ENCODE results near the gene KDELR3. TPM values are rescaled to one million over a fixed set of nuclear protein-coding genes. Genes with fewer than 3 reads are reported as not detected.

The KDELR3 gene
- total RNA-seq, 2 experiments from 2014 or later, result 0.38 to 0.55 TPM

DNA sequence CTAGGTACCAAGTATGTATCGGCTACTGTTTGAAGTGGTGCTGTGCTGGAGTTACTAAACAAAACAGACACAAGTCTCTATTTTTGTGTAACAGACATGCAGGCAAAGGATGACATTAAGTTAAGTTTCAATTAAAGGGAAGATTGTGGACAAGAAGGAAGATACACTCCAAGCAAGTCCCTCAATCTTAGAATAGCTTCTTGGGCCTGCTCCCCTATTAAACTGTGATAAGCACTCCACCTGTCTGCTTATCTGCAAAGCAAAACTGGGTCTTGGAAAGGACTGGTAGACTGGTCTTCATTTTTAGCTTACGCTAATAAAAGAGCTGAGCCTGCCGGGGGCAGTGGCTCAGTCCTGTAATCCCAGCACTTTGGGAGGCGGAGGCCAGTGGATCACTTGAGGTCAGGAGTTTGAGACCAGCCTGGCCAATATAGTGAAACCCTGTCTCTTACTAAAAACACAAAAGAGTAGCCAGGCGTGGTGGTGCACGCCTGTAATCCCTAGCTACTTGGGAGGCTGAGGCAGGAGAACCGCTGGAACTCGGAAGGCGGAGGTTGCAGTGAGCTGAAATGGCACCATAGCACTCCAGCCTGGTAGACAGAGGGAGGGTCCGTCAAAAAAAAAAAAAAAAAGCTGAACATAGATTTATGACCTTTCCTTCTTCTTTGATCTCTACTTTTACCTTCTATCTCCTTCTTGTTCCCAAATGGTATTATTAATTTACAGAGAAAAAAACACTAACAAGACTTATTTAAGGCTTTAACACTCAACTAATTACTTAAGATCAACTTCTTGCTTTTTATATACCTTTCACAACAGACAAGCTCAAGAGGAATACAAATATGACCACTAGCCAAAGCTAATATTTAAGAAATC lies 34.1 kb downstream of the KDELR3 start:
- ChIA-PET POLR2A (interaction anchor here (0.5 to 1.6 kb wide), 4 partner anchors 12 to 437 kb away, joined by 3 to 8 read pairs (median 4); no protein-coding TSS in a partner anchor), CTCF (interaction anchor here (0.5 to 0.7 kb wide), 3 partner anchors 20 to 197 kb away, joined by 3 to 6 read pairs (median 4); no protein-coding TSS in a partner anchor)

DNA sequence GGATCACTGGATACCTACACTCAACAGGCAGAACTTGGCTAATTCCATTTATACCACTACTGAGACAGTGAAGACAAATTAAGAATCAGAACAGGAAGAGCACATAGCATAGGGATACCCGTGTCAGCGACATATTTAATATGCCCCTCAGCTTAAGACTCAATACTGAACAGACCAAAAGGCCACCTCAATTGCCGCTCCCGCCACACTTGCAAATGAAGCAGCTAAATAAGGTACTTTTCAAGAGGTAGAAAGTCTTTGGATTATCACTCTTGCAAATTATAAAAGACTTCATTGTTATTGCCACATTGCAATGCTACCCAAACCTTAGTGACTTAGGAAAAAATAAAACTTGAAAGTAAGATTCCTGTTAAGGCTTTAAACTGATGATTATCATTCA lies 35.1 kb downstream of the KDELR3 start:
- CTCF ChIA-PET, result interaction anchor here (0.7 kb wide), 1 partner anchor 196 kb away, joined by 4 read pairs; no protein-coding TSS in a partner anchor
- POLR2A ChIA-PET, result interaction anchor here (1.6 kb wide), 1 partner anchor 22 kb away, joined by 8 read pairs; no protein-coding TSS in a partner anchor

DNA sequence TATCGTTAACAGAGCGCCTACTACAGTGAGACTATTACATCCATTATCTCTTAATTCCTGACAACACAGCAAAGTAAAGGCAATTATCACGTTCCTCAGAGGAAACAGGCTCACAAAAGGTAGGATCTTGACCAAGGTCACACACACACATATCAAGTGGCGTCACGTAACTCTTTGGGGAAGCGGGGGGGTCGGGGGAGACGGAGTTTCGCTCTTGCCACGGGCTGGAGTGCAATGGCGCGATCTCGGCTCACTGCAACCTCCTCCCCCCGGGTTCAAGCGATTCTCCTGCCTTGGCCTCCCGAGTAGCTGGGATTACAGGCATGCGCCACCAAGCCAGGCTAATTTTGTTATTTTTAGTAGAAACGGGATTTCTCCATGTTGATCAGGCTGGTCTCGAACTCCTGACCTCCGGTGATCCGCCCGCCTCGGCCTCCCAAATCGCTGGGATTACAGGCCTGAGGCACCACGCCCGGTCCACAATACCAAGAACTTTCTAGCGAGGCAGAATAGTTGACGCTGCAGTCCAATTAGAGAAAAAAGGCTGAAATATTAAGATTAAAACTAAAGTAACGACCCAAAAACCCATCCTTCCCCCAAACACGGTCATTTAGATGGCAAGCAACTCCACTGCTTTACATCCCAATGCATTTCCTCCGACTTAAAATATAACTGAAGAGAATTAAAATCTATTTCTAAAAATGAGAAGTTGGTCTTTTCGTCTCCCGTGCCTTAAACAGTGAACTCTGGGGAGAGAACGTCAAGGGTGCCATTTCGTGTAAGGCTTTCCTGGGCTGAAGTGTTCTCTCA lies 37.0 kb downstream of the KDELR3 start:
- CTCF ChIA-PET, result no interaction called here
- POLR2A ChIA-PET, result no interaction called here

DNA sequence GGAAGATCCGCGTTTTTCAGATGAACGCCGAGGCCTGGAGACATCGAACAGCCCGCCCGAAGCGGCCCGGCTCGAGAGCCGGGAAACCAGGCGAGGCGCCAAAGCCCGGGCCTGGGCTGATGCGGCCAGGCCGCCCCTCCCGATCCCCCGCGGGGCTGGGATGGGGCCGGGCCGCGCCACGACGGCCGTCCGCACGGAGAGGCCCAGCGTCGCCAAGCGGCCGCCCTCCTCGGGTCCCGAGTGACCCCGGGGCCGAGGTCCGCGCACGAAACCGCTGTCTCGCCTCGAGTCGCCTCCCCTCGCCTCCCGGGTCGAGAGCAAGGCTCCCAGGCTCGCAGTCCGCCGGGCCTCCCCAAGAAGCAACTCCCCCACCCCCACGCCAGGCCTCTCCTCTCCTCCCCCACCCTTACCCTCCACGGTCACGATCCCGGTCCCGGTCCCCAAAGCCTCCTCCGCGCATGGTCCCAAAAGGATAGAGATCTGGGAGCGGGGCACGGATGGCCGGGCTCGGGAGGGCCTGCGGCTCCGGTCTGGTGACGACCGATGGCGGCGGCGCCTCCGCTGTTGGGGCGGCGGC lies 37.7 kb downstream of the KDELR3 start:
- ChIA-PET CTCF (no interaction called here), POLR2A (no interaction called here)

DNA sequence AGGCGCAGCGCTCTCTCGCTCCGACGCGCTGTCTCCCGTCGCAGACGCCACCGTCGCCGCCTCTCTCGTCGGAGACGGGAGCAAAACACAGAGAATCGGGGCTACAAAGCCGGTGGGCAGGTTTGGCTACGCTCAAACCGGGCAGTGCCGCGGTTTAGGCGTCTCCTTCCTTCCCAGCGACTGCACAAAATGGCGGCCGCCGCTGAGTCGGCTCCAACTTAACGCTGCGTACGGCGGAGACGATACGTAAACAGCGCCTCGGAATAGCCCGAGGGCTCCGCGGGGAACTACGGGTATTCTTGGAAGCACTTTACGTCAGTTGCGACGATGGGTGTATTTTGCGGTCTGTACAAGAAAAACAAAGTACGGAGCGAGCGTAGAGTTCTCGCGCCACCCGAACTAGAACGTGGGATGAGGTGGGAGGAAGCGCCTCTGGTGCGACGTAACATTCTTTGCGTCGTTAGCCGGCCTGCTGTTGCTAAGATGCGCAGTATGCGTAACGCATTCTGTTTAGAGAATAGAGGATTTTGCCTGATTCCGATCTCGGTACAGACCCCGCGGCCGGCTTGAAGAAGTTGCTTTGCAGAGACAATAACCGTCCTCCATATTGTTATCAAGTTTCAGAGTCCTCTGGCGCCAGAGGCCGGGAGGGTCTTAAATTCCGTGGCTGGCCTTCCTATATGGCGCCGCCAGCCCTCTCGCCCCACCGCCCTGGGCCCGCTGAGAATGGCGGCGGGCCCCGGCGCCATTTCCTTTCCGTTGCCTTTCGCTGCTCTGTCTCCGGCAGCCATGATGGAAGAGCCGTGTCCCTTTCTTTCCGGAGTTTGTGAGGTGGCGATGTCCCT lies 38.4 kb downstream of the KDELR3 start, which contains the start of gene DDX17:
DDX17 (minus strand) TSS at position 194 of the 845 bp plus-strand sequence.
- POLR2A ChIA-PET, result no interaction called here
- CTCF ChIA-PET, result no interaction called here

DNA sequence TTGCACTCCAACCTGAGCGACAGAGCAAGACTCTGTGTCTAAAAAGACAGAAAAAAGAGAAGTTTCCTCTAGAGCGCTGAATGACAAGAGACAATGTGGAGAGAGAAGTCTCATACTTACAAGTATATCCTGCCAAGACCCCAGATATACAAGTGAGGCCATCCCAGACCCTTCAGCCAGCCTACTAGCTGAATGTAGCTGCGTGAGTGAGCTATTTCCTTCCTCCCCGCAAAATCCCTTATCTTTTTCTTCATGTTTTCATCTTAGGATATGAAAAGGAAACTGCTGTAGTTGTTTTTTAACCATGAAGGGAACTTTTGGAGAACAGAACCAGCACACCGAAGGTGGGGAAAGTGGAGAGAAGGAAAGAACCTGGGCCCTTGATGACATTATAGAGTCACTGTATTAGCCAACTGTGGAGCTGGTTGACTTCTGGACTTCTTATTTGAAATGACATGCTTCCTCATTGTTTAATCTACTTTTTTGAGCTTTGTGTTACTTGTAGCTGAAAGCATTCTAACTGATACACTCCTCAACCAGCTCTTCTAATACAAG lies 42.6 kb downstream of the KDELR3 start:
- ChIA-PET CTCF (no interaction called here), POLR2A (no interaction called here)

DNA sequence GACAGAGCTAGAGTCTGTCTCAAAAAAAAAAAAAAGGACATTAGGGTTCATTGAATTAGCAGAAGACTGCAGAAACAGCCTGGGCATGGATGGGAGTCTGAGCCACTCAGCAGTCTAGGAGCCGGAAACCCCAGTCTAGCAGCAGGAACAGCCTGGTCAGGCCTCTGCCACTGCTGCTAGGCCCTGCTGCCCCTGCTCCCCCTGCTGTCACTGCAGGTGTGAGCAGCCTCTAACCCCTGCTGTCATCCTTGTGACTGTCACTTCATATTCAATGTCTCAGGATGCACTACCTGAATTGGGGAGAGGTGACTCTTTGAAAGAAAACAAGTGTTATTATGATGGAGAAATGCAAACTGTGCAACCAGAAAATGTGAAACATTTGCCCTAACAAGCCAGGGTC lies 45.2 kb downstream of the KDELR3 start:
- CTCF ChIA-PET, result interaction anchor here (0.9 kb wide), 1 partner anchor 59 kb away, joined by 3 read pairs; no protein-coding TSS in a partner anchor
- POLR2A ChIA-PET, result no interaction called here

DNA sequence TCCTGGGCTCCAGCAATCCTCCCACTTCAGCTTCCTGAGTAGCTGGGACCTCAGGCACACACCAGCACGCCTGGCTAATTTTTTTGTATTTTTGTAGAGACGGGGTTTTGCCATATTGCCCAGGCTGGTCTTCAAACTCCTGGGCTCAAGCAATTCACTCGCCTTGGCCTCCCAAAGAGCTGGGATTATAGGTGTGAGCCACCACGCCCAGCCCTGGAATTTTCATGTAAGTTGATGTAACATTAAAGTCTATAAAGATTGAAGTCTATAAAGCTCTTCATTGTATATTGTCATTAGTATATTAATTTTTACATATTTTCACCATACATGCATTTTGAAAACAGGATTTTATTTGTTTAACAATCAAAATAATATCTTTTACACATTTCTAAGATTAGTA lies 50.7 kb downstream of the KDELR3 start:
- POLR2A ChIA-PET, result no interaction called here
- CTCF ChIA-PET, result no interaction called here

DNA sequence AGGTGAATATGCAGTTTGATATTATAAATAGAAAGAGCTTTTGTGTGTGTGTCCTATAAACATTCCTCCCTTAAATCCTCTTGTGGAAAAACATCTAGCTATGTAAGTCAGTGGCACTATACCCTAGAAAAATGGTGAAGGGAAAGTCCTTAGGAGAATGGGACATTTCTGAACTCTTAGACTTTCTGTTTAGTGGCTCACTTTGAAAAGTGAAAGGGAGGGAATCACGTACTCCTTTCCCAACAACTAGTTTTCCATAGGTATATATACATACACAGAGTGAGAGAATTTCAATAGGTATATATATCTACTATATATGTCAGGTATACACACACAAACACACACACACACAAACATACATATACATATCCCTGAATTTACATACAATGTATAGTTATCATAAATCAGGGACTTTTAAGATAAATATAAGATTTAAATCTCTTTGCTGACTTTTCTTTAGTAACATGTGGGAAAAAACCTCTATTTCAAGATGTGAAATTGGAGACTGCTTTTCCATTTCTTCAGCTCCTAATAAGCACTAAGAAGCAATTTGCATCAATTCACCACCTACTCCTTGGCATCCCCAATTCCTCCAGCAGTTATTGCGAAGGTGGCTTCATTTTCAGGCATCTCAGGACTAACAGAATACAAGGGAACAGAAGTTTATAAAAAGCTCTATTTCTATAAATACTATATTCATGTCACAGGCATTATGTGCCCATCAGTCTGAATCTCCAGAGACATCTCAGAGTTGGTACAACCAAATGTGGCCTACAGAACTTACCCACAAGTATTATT lies 51.8 kb downstream of the KDELR3 start:
- POLR2A ChIA-PET, result no interaction called here
- CTCF ChIA-PET, result no interaction called here

DNA sequence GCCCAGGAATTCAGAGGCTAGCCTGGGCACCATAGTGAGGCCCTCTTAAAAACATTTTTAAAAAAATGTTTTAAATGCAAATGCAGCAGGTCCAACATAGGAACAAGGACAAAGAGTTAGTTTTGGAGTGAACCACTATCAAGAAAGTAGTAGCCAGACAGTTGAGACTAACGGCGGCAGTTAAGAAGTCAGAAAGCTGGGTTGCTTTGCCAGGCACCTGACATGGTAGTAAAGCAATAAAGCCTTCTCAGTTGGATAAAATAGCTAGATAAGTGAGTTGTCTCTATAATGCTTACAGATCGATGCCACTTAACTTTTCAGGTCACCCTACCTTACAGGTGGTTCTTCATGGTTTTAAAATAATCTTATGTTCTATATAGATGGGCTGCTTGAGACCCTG lies 55.1 kb downstream of the KDELR3 start:
- ChIA-PET CTCF (interaction anchor here (0.6 kb wide), 1 partner anchor 502 kb away, joined by 3 read pairs; no protein-coding TSS in a partner anchor), POLR2A (no interaction called here)

DNA sequence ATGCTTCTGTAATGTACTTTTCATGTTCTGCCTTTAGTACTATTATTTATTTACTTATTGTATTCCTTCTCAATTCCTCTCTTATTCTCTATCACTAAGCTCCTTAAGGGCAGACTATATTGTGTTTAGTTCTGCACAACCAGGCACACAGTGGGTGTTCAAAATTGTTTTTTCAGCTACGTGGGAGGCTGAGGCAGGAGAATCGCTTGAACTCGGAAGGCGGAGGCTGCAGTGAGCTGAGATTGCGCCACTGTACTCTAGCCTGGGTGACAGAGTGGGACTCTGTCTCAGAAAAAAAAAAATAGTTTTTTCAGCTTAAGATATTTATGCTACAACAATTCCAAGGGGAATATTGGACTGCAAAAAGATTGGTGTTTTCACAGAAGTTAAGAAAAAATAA lies 55.6 kb downstream of the KDELR3 start:
- ChIA-PET CTCF (interaction anchor here (0.6 to 0.7 kb wide), 3 partner anchors 123 to 503 kb away, joined by 3 to 5 read pairs (median 3); no protein-coding TSS in a partner anchor), POLR2A (interaction anchor here (0.6 kb wide), 1 partner anchor 8 kb away, joined by 6 read pairs; no protein-coding TSS in a partner anchor)

DNA sequence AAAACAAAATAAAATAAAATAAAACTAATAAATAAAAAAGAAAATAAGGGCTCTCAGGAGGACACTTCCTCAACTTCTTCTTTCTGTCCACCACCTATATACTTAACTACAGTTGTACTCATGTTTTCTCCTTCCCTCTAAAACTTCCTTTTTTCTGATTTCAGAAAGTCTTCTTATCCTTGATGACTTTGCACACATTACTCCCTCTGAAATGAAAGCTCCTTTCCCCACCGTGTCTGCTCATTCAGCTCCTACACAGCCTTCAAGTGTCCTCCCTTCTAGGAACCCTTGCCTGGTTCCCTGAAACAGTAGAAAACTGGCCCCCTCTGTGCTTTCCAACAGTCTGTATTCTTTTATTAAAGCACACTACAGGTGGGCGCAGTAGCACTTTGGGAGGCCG lies 56.5 kb downstream of the KDELR3 start:
- POLR2A ChIA-PET, result no interaction called here

DNA sequence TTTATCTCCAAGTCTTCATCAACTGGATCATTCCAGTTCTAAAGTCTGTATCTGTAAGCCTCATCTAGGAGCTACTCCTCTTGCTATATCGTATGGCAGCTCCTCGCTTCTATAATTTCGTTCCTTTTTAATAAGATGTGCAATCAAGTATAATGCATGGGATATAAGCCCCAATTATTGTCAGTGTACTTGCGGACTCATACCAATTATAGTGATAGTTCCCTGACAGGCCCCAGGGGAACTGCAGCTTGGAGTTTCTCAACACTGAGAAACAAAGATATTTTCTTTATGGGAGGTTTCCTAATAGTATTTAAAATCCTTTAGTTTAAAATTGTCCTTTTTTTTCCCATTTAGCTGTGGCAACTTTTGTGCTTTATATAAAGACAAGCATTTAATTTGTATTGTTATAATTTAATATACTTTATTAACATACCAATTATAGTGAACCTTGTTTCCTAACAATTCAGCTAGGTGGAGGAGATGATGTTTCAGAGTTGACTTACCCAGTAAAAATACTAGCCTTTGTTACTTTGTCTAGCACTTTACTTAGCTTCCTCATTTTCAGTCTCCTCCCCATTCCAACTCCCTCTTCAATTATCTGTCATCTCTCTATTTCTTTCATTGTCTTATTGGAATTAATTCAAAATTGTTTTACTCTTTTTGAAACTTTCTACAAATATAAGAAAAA lies 63.5 kb downstream of the KDELR3 start:
- CTCF ChIA-PET, result no interaction called here

More for the DNA sequence above, 56.5 kb downstream of the KDELR3 start:
- CTCF ChIA-PET, result no interaction called here

More for the DNA sequence above, 63.5 kb downstream of the KDELR3 start:
- POLR2A ChIA-PET, result interaction anchor here (0.5 kb wide), 1 partner anchor 651 kb away, joined by 3 read pairs; no protein-coding TSS in a partner anchor
